Activated CD8-positive, alpha-beta memory T cell treated with anti-CD3 and anti-CD28 coated beads for 36 hours (primary cell): ENCODE results near the gene STK40. TPM values are rescaled to one million over a fixed set of nuclear protein-coding genes. Genes with fewer than 3 reads are reported as not detected.

Experiments used
- CTCF ChIA-PET: fragments of 350-600 bp; sonication (Branson Sonifier 250); formaldehyde crosslinking; loops from one replicate; lab custom pipeline; 2021; ENCODE audit warnings: antibody characterized with exemption; lab: Charles Lee
- POLR2A ChIA-PET: fragments of 350-600 bp; sonication (Branson Sonifier 250); formaldehyde crosslinking; loops from one replicate; lab custom pipeline; 2021; ENCODE audit warnings: antibody characterized with exemption; lab: Charles Lee
- total RNA-seq, 2 experiments: library from RNA; stranded (reverse); gene quantifications; one replicate each; pipeline ENCODE4 v1.2.3, GENCODE V29; 2021

STK40 gene
- total RNA-seq, 2 experiments from 2014 or later, result 59.9 to 60.4 TPM

DNA sequence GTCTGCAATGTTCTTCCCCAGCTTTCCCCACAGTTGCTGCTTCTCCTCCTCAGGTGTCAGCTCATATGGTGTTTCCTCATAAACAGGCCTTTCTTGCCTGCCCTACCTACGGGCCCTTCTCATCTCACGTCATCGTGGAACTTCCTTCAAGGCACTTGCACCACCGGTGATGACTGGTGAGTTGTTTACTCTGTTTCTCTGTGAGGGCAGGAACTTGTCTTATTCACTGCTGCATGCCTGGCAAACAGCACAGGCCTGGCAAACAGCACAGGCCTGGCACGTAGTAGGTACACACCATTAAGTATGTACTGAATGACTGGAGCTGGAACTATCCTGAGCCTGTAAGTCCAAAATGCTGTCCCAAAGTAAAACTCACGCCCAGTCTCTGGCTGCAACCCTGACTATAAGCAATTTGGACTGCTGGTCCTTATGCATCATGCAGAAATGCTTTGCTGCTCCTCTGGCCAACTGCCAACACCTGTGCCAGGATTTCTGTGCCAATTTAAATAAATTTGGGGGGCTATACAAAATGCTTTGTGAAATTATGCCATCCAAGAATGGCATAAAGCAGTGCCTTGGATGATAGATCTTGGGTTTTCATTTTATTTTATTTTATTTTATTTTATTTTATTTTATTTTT lies 25.7 kb downstream of the STK40 start:
- POLR2A ChIA-PET, result no interaction called here
- CTCF ChIA-PET, result interaction anchor here (1.1 kb wide), 1 partner anchor 12 kb away, joined by 3 read pairs; no protein-coding TSS in a partner anchor

DNA sequence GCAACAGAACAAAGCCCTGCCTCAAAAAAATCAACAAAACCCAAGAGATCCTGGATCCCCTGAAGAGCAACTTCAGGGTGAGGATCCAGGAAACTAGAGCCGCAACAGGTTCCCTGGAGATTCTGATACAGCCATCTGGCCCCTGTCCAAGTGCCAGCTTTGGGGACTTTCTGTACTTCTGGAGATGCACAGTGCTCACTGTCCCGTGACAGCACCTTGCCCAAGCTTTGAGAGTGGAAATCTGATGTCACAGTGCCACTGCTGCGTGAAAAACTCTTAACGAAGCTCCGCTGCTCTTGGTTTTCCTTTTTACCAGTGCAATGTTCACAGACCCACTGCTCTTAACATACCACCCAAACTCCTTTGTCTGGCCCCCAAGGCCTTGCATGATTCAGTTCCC lies 26.3 kb downstream of the STK40 start:
- POLR2A ChIA-PET, result no interaction called here

GRCh38 chr1:36358514-36359084 lies 27.1 kb downstream of the STK40 start:
- POLR2A ChIA-PET, result no interaction called here
- CTCF ChIA-PET, result interaction anchor here (0.6 to 3.6 kb wide), 2 partner anchors 11 to 79 kb away, joined by 4 to 10 read pairs; no protein-coding TSS in a partner anchor

More for the DNA sequence above, 26.3 kb downstream of the STK40 start:
- CTCF ChIA-PET, result no interaction called here

DNA sequence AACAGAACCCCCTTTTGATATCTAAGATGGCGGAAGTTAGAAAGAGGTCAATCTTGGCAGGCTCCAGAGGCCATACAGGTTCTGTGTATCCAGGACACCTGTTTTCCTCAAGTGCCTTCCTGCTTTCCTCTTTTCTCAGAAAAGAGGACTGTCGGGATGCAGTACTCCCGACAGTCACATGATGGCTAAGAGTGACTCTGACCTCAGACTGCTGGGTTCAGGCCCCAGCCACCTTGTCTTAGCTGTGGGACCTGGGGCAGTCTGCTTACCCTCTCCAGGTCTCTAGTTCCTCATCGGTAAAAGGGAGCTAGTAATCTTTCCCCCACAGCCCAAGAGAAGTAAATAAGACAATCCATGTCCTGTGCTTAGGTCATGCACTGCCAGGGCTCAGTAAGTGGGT lies 29.9 kb downstream of the STK40 start:
- POLR2A ChIA-PET, result no interaction called here
- CTCF ChIA-PET, result interaction anchor here (1.0 to 3.6 kb wide), 2 partner anchors 13 to 14 kb away, joined by 3 to 10 read pairs; no protein-coding TSS in a partner anchor

DNA sequence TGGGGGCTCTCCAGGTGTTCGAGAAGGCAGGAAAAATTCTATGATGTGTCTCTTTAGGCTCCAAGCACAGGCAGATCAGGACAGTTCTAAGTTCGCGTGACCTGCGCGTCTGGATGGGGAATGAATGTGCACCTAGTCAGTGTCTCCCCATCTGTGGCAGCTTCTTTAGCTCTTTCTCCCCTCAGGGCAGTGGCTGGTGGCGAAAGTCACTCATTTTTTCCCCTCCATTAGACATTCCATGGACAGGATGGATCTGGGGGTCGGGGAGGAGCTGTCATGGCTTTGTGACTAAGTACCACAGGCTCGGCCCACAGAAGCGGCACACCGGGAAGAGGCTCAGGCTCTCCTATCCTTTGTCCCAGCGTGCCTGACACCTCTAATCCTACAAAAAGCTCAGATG lies 31.2 kb downstream of the STK40 start:
- ChIA-PET CTCF (interaction anchor here (0.6 kb wide), 1 partner anchor 10 kb away, joined by 4 read pairs; no protein-coding TSS in a partner anchor), POLR2A (no interaction called here)

GRCh38 chr1:36352910-36353878 lies 32.5 kb downstream of the STK40 start:
- CTCF ChIA-PET, result interaction anchor here (0.6 to 1.9 kb wide), 2 partner anchors 16 to 19 kb away, joined by 4 to 7 read pairs; no protein-coding TSS in a partner anchor
- POLR2A ChIA-PET, result no interaction called here

GRCh38 chr1:36352125-36352909 lies 33.4 kb downstream of the STK40 start:
- ChIA-PET CTCF (interaction anchor here (0.6 to 1.9 kb wide), 2 partner anchors 16 to 20 kb away, joined by 4 to 7 read pairs; no protein-coding TSS in a partner anchor), POLR2A (no interaction called here)

DNA sequence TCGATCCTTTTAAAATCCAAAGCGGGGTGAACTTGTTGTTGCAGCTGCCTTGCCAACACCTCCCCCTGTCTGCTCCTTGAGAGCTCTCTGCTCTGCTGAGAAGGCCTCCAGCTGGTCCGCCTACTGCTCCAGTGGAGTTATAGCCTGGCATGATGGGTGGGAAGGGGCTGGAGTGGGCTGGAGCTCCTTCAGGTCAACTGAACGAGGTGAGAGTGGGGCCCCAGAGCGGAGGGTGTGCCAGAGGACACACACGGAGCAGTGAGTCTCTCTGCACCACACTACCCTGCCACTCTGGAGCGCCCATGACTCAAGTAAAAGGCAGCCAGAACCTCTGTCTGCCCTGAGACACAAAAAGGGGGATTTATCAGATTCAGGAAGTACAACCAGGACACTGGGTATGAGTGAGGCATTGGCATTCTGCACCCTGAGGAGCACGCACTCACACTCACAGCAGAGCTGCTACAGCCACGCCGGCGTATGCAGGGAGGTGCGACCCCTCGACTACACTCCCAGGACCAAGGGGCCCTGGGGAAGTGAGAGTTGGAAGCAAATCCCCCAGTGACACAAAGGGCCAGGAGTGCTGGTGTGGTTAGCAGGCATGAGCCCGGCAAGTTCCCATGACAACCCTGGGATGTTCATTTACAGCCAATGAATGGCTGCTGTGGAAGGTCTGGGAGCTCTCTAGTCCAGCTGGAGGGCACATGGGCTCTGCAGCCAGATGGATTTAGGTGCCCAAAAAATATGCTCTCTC lies 34.3 kb downstream of the STK40 start:
- CTCF ChIA-PET, result interaction anchor here (1.0 to 1.1 kb wide), 2 partner anchors 18 to 66 kb away, joined by 4 to 5 read pairs; no protein-coding TSS in a partner anchor
- POLR2A ChIA-PET, result no interaction called here

GRCh38 chr1:36350659-36351226 lies 35.0 kb downstream of the STK40 start:
- ChIA-PET POLR2A (no interaction called here), CTCF (interaction anchor here (1.0 to 1.1 kb wide), 2 partner anchors 18 to 65 kb away, joined by 4 to 5 read pairs; no protein-coding TSS in a partner anchor)

GRCh38 chr1:36349839-36350238 lies 35.9 kb downstream of the STK40 start:
- CTCF ChIA-PET, result interaction anchor here (0.5 to 1.3 kb wide), 2 partner anchors 19 to 288 kb away, joined by 3 read pairs; no protein-coding TSS in a partner anchor
- POLR2A ChIA-PET, result no interaction called here

GRCh38 chr1:36349241-36349671 lies 36.5 kb downstream of the STK40 start:
- POLR2A ChIA-PET, result no interaction called here

GRCh38 chr1:36346741-36347370 lies 38.9 kb downstream of the STK40 start:
- CTCF ChIA-PET, result interaction anchor here (1.9 kb wide), 1 partner anchor 23 kb away, joined by 4 read pairs; no protein-coding TSS in a partner anchor
- POLR2A ChIA-PET, result no interaction called here

More at GRCh38 chr1:36349241-36349671, 36.5 kb downstream of the STK40 start:
- CTCF ChIA-PET, result interaction anchor here (1.3 to 1.9 kb wide), 2 partner anchors 20 to 25 kb away, joined by 3 to 4 read pairs; no protein-coding TSS in a partner anchor

DNA sequence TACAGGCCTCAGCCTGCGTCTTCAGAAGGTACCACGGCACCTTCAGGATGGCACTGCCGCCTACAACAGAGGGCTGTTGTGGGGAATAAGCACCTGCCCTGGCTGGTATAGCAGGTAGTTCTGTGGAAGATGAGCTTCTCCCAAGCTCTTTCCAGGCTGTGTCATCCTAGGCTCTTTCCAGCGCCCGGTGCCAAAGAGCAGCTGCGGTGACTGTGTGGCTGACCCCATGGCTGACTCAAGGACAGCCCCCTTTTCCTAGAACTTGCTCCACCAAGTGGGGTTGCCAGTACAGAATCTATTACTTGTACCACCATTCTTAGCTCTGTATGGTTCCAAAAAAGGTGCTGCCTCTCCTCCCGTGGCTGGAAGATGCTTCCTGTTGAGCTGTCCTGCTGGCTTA lies 40.4 kb downstream of the STK40 start:
- CTCF ChIA-PET, result interaction anchor here (0.6 to 1.4 kb wide), 5 partner anchors 73 to 188 kb away, joined by 3 to 4 read pairs (median 3); no protein-coding TSS in a partner anchor
- POLR2A ChIA-PET, result no interaction called here

GRCh38 chr1:36344395-36344680 lies 41.4 kb downstream of the STK40 start:
- POLR2A ChIA-PET, result no interaction called here
- CTCF ChIA-PET, result interaction anchor here (0.6 to 2.3 kb wide), 3 partner anchors 10 to 18 kb away, joined by 3 to 8 read pairs (median 4); no protein-coding TSS in a partner anchor

DNA sequence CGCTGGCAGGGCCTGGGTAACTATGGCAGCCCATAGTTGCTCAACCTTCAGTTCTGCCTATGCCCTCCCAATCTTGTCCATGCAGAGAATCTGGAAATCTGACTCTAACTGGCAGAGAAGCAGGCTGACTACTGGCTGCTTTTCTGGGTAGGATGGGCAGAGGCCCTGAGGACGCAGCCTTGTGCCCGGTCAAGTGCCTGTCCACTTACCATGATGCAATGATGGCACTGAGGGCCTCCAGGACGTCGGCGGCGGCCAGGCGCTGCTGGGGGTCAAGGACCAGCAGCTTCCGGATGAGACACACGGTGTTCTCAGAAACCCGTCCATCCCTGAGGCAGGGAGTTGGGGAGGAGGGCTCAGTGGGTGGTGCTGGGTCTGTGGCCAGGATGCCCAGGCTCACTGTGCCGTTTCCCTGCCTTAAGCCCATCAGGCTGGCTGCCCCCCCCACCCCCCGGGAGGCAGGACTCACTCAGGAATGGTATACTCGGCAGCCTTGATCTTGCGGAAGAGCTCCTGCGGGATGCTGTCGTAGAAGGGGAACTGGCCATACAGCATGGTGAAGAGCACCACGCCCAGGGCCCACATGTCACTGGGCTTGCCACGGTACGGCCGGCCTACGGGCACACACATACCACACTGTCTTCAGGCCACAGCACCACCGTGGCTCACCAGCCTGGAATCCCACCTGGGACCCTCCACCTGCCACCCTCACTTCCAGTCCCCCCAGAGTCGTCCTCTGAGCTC lies 41.9 kb downstream of the STK40 start:
- POLR2A ChIA-PET, result no interaction called here
- CTCF ChIA-PET, result interaction anchor here (0.5 to 2.3 kb wide), 9 partner anchors 9 to 78 kb away, joined by 3 to 11 read pairs (median 4); partner anchors contain the start of gene EVA1B
